Measurements from ENCODE around the gene PPIH.

GRCh38 chr1:42639116-42639515 is 19.1 kb upstream of the PPIH start:
- TF ChIP-seq CTCF (IDR thresholded peaks at IDR 0.05) (no peak), POLR2A (IDR thresholded peaks at IDR 0.05) (no peak), POLR2AphosphoS5 (IDR thresholded peaks at IDR 0.05) (no peak), EP300 (IDR thresholded peaks at IDR 0.05) (no peak)
